Kidney (tissue), 14 donors: Measurements from ENCODE around the gene PPM1D. TPM values are rescaled to one million over a fixed set of nuclear protein-coding genes. Genes with fewer than 3 reads are reported as not detected.
"Not testable (repeated sequence)": the region's sequence is repeated elsewhere in the genome, so short reads cannot be mapped to it uniquely, and the experiment has no call there.

Experiments used
- DNase-seq, 5 donors: peaks; one replicate each; pipeline ENCODE4 v3.0.0-alpha.2; 2013 to 2020
- FAIRE-seq: peaks from 2 replicates; lab custom pipeline; 2012; peaks lifted over from hg19 to GRCh38; lab: Jason Lieb, UNC
- H3K27ac ChIP-seq, 2 donors: one replicate each; pipeline ENCODE4 v1.7.0; 2013; ENCODE audit warnings: low read depth in 2 of 2, low read length in 2 of 2, inconsistent platforms in 1 of 2
- H3K27me3 ChIP-seq: one replicate; pipeline ENCODE4 v1.7.1; 2013; ENCODE audit warnings: low read length, inconsistent platforms; ENCODE audit not compliant: control insufficient read depth, insufficient read depth
- H3K36me3 ChIP-seq, 3 donors: one replicate each; pipeline versions ENCODE4 v1.7.0 to v1.7.1; 2013; ENCODE audit warnings: low read length in 3 of 3, control low read depth in 1 of 3, inconsistent platforms in 1 of 3; ENCODE audit not compliant: insufficient read depth in 3 of 3, control insufficient read depth in 2 of 3
- H3K4me1 ChIP-seq, 3 donors: one replicate each; pipeline versions ENCODE4 v1.7.0 to v1.7.1; 2013; ENCODE audit warnings: low read length in 3 of 3, inconsistent platforms in 1 of 3, low read depth in 1 of 3; ENCODE audit not compliant: control insufficient read depth in 2 of 3, insufficient read depth in 2 of 3
- H3K4me3 ChIP-seq, 3 donors: one replicate each; pipeline versions ENCODE4 v1.7.0 to v1.8.1; 2013; ENCODE audit warnings: low read length in 3 of 3, control low read depth in 1 of 3, inconsistent platforms in 1 of 3
- H3K9ac ChIP-seq, 3 donors: one replicate each; pipeline versions ENCODE4 v1.7.0 to v1.7.1; 2013; ENCODE audit warnings: low read length in 3 of 3, control low read depth in 1 of 3, inconsistent platforms in 1 of 3
- H3K9me3 ChIP-seq, 3 donors: one replicate each; pipeline versions ENCODE4 v1.7.0 to v1.7.1; 2013; ENCODE audit warnings: low read length in 3 of 3, control low read depth in 1 of 3, inconsistent platforms in 1 of 3; ENCODE audit not compliant: control insufficient read depth in 2 of 3, insufficient read depth in 1 of 3
- CTCF ChIP-seq: IDR thresholded peaks from 3 replicates; pipeline ENCODE4 v1.5.1; 2012; ENCODE audit warnings: mild to moderate bottlenecking, moderate library complexity, borderline replicate concordance; ENCODE audit not compliant: insufficient read depth; ENCODE audit errors: extremely low read depth
- intact Hi-C: fragments of 100-400 bp; cut with DNase I; formaldehyde crosslinking; loops from one replicate; pipeline ENCODE4 v1.11.1; 2022
- polyA plus RNA-seq: library from polyadenylated mRNA; stranded (reverse); fragments of 350-450 nt; fragmentation: Illumina TruSeq; extraction: RNeasy Lipid Tissue Mini Kit (QIAGEN cat#74804); gene quantifications from one replicate; pipeline ENCODE4 v1.2.3, GENCODE V29; 2014; ENCODE audit warnings: low read depth, low replicate concordance; ENCODE audit not compliant: insufficient read depth
- total RNA-seq: library from RNA; stranded (reverse); fragmentation: NEBNext Ultra II Directional; extraction: Animal tissue kit (Norgen Biotek cat#: 25700); gene quantifications from one replicate; pipeline ENCODE4 v1.2.1, GENCODE V29; 2021
- donor health status: control.
- donor health status: control.
- donor health status: control.
- donor health status: control.
- donor health status: control.
- donor health status: DM: yes; HTN: yes; CAD: no.
- donor health status: Normal renal cell carcinoma (clear cell type).

PPM1D gene
- total and polyA plus RNA-seq, 2 donors from 2014 or later, result 4.5 to 16.6 TPM

GRCh38 chr17:60610473-60610872 lies 10.5 kb downstream of the PPM1D start:
- Histone ChIP-seq H3K27me3 (no peaks in the 10 kb centered on the region), H3K9me3 (no peaks in the 10 kb centered on the region), H3K9ac (no peak overlapping the region), H3K27ac (no peak overlapping the region), H3K4me1 (no peaks in the 10 kb centered on the region), H3K36me3 (no peaks in the 10 kb centered on the region), H3K4me3 (no peak overlapping the region)
- FAIRE-seq, result no peak
- intact Hi-C loops, result no loop called here
- peak in 1 of 5 donors; percentile 37 for DNase-seq
- TF ChIP-seq CTCF, result no peak

GRCh38 chr17:60611321-60611720 lies 11.3 kb downstream of the PPM1D start:
- H3K4me3 ChIP-seq, FAIRE-seq, H3K9ac ChIP-seq: not testable (repeated sequence)

GRCh38 chr17:60613325-60613724 lies 13.3 kb downstream of the PPM1D start:
- TF ChIP-seq CTCF, result no peak
- Histone ChIP-seq H3K4me1 (no peaks in the 10 kb centered on the region), H3K9ac (no peak overlapping the region), H3K4me3 (no peak overlapping the region), H3K9me3 (no peaks in the 10 kb centered on the region), H3K27me3 (no peaks in the 10 kb centered on the region), H3K27ac (no peak overlapping the region), H3K36me3 (no peaks in the 10 kb centered on the region)
- FAIRE-seq (no peak), DNase-seq (no peak)
- intact Hi-C loops, result no loop called here

More at GRCh38 chr17:60611321-60611720, 11.3 kb downstream of the PPM1D start:
- intact Hi-C loops, DNase-seq, H3K4me1 ChIP-seq, H3K9me3 ChIP-seq, H3K27me3 ChIP-seq, H3K36me3 ChIP-seq, H3K27ac ChIP-seq: not testable (repeated sequence)

GRCh38 chr17:60613796-60614195 lies 13.8 kb downstream of the PPM1D start:
- H3K4me1 ChIP-seq, DNase-seq, H3K9me3 ChIP-seq, H3K4me3 ChIP-seq, H3K27ac ChIP-seq, intact Hi-C loops, H3K36me3 ChIP-seq, H3K27me3 ChIP-seq, FAIRE-seq, H3K9ac ChIP-seq: not testable (repeated sequence)

GRCh38 chr17:60614247-60614646 lies 14.3 kb downstream of the PPM1D start:
- H3K36me3 ChIP-seq, H3K4me1 ChIP-seq, H3K9ac ChIP-seq, H3K9me3 ChIP-seq, H3K27ac ChIP-seq, H3K27me3 ChIP-seq, FAIRE-seq, DNase-seq, H3K4me3 ChIP-seq, intact Hi-C loops: not testable (repeated sequence)
